ENCODE measurements around the gene RALB.

Gene RALB

DNA sequence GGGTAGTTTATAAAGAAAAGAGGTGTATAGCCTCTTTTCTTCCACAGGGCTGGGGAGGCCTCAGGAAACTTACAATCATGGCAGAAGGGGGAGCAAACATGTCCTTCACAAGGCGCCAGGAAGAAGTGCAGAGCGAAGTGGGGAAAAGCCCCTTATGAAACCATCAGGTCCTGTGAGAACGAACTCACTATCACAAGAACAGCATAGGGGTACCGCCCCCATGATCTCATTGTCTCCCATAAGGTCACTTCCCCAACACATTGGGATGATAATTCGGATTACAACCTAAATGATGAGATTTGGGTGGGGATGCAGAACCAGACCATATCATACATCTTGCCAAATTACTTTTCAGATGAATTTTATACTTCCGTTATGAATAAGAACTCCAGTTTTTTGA is 32.4 kb downstream of the RALB start:
- H3K4me3 ChIP-seq (replicated peaks; ENCODE audit: low read depth, low read length): no peak overlapping the region
- no peak for DNase-seq (ENCODE audit: extremely low read depth, low read depth)
- TF ChIP-seq, protein P1, sequence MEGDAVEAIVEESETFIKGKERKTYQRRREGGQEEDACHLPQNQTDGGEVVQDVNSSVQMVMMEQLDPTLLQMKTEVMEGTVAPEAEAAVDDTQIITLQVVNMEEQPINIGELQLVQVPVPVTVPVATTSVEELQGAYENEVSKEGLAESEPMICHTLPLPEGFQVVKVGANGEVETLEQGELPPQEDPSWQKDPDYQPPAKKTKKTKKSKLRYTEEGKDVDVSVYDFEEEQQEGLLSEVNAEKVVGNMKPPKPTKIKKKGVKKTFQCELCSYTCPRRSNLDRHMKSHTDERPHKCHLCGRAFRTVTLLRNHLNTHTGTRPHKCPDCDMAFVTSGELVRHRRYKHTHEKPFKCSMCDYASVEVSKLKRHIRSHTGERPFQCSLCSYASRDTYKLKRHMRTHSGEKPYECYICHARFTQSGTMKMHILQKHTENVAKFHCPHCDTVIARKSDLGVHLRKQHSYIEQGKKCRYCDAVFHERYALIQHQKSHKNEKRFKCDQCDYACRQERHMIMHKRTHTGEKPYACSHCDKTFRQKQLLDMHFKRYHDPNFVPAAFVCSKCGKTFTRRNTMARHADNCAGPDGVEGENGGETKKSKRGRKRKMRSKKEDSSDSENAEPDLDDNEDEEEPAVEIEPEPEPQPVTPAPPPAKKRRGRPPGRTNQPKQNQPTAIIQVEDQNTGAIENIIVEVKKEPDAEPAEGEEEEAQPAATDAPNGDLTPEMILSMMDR (IDR thresholded peaks at IDR 0.05; ENCODE audit: low read depth, low read length, missing control alignments): no peak

DNA sequence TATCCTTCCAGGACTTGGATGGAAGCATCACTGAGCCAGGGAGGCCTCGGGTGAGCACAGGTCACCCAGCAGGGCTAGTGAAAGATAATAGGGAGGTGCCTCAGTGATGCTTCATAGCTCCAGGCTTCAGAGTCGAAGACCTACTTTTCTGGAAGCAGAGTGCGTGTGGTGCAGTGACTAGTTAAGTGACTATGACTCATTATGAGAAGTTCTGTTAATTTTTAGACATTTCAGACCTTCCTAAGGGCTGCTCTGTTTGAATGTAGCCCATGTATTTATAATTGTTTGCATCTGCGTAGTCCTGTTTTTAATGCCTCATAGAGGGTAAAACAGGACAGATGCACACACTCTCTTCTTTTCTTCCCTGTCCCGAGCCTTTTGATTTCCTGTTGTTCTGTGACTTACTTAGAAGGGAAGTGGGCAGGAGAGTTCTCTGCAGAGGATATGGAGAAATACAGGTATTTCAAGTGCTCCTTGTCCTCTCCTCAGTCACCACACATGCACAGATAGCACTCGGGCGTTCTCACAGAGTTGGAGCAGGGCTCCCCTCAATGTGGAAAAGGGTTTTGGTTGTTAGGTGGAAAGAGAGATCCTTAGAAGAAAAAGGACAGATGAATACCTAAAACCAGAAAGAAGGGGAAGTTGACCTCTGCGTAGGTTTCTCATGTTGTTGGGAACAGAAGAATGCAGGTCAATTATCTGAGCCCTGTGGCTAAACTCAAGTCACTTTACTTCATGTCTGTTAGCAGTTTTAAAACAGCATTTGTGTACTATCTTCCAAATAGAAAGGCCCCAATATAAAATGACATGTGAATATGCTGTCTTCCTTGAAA is 34.7 kb downstream of the RALB start:
- H3K4me3 ChIP-seq (replicated peaks; ENCODE audit: low read depth, low read length): no peak overlapping the region
- TF ChIP-seq, protein P1 (IDR thresholded peaks at IDR 0.05; ENCODE audit: low read depth, low read length, missing control alignments): no peak
- DNase-seq (ENCODE audit: extremely low read depth, low read depth): peak; percentile 72

DNA sequence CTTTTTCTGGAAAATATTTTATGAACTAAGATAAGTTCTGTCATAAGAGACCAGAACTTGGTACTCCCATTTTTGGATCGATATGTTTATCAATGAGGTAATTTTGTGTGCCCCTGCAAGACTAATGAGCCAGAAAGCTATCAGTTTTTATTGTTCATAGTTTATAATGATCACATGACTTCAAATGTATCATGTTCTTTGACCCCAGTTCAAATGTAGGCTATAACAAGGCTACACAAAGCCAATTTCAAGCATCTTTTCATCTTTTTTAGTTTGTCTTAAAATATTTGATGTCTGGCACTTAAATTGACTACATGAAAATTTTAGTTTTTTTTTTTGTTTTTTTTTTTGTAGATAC is 35.3 kb downstream of the RALB start:
- no peak overlapping the region for H3K4me3 ChIP-seq (replicated peaks; ENCODE audit: low read depth, low read length)
- TF ChIP-seq, protein P1 (IDR thresholded peaks at IDR 0.05; ENCODE audit: low read depth, low read length, missing control alignments): no peak
- DNase-seq (ENCODE audit: extremely low read depth, low read depth): no peak

DNA sequence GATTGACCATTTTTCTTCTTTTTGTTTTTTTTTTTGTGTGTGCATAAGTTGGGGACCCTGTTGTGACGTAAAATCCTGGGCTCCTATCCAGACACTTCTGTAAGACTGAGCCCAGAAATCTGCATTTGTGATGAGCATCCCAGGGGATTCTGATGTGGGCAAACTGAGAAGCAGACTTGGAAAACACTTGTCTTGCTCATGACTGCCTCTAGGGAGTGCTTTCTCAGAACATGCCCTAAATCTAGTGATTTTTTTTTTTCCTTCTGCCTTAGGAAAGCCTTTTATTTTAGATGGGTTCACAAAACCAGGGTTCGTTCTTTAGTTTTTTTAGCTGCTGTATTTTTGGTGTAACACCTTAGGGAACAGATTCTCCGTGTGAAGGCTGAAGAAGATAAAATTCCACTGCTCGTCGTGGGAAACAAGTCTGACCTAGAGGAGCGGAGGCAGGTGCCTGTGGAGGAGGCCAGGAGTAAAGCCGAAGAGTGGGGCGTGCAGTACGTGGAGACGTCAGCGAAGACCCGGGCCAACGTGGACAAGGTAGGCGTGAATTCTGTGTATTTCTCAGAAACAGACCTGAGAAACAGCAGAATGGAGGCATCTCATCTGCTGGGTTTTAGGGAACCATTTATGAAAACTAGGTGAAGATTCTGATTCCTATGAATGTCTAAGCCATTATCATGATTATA is 36.7 kb downstream of the RALB start:
- no peak overlapping the region for H3K4me3 ChIP-seq (replicated peaks; ENCODE audit: low read depth, low read length)
- TF ChIP-seq, protein P1 (IDR thresholded peaks at IDR 0.05; ENCODE audit: low read depth, low read length, missing control alignments): no peak
- no peak for DNase-seq (ENCODE audit: extremely low read depth, low read depth)

DNA sequence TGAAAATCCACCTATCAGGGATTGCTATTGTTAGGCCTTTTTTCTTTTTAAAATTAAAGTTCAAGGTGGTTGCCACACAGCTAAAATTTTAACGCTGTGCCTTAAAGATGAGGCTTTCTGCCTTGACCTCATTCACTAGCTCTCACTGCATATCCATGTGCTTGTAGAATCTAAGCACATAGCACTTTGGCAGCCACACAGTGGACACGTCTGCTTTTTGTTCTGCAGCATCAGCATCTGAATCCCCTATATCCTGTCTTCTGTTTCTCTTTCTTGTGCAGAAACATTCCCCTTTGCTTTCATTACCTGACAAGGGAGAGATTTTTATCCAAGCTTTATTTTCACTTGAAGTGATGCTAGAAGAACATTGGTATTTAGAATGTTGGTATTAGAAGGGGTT is 38.1 kb downstream of the RALB start:
- DNase-seq (ENCODE audit: extremely low read depth, low read depth): no peak
- TF ChIP-seq, protein P1 (IDR thresholded peaks at IDR 0.05; ENCODE audit: low read depth, low read length, missing control alignments): no peak
- H3K4me3 ChIP-seq (replicated peaks; ENCODE audit: low read depth, low read length): no peak overlapping the region

DNA sequence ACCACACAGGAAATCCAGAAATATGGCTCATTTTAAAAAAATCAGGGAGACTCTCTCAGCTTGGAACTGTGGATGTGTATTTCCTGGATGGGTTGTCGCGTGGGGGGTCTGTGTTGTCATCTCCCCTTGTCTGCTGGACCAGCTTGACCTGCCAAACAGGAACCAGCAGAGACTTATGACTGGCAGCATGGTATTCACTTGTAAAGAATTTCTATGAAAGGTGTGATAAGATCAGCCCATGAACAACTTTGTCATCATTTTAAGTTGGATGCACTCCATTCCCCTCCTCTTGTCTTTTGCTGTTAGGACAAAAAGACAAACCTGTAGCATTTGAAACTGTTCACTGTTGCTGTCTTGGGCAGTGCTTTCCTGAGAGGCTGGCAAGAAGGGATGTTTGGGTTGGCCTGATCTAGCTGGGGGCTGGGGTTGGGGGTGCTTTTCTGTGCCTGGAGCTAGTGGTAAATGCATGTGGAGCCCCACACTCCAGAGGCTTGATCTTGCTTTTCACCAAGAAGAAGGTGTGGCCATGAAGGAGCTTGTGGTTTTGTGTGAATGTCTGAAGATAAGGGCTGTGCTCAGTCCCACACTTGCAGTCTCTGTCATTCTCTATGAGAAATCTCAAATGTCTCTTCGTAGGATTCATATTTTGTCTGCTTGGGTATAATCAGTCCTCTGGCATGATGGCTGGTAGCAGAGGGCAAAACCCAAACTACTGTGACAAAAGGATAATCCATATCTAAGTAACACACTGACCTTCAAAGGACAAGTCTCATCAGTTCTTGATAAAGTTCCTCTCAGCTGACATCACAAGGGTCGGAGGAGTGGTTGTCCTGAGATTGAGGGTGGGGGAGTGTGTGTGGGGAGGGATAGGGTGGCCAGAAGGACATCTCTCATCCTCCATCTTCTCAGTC is 39.0 kb downstream of the RALB start:
- DNase-seq (ENCODE audit: extremely low read depth, low read depth): no peak
- TF ChIP-seq, protein P1 (IDR thresholded peaks at IDR 0.05; ENCODE audit: low read depth, low read length, missing control alignments): no peak
- H3K4me3 ChIP-seq (replicated peaks; ENCODE audit: low read depth, low read length): no peak overlapping the region

Measured in HFF-Myc (cell line).